Activated CD4-positive, alpha-beta T cell treated with anti-CD3 and anti-CD28 coated beads, Interleukin-2, Interleukin-4, amounts not matched to agents 100 ng/mL and 50 ng/mL, durations not matched to agents 16 hours and 8 hours (primary cell): ENCODE data around the gene APBB2.
A peak's percentile ranks its signal among the peaks of the same experiment; 100 is the strongest.

ENCODE experiments used
- DNase-seq: peaks from one replicate; pipeline ENCODE4 v3.0.0-alpha.2; 2020; ENCODE audit warnings: low spot score

Gene APBB2

DNA sequence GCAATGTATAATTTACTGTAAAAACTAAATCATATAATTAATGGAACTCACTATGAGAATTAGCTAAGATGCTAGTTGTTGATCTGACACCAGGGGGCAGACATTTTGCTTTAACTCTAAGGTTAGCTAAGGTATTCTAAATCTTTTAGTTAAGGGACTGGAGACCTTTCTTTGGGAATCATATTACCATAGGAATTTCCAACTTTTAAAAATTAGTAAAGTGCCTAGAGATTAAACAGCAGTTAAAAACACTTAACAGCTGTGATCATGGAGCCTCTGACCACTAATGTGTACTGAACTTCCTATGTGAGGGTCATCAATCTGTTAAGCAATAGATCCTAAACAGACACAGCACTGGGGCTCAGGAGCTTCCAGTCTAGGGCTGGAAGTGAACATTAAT is 238.0 kb downstream of the APBB2 start:
- peak; percentile 33 for DNase-seq

DNA sequence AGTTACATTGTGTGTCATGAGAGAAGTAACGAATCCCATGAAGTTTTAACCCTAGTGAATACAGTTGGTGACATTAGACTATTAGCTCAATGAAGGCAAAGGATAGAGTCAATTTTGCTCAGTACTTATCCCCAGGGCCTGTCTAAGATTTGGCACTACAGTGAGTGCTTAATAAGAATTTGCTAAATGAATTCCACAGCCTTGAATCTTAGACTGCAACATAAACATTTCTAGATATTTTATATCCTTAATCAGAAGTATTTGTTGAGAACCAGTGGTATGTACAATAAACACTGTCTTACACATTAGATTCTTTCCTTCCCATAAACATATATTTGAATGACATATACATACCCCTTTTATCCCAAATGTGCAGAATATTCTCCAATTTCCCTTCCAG is 241.6 kb downstream of the APBB2 start:
- DNase-seq = no peak

- DNase-seq = no peak
These were observed 243.0 kb downstream of the APBB2 start for GRCh38 chr4:40971338-40971737.

- no peak for DNase-seq
These were observed 244.8 kb downstream of the APBB2 start for GRCh38 chr4:40969501-40969900.

DNA sequence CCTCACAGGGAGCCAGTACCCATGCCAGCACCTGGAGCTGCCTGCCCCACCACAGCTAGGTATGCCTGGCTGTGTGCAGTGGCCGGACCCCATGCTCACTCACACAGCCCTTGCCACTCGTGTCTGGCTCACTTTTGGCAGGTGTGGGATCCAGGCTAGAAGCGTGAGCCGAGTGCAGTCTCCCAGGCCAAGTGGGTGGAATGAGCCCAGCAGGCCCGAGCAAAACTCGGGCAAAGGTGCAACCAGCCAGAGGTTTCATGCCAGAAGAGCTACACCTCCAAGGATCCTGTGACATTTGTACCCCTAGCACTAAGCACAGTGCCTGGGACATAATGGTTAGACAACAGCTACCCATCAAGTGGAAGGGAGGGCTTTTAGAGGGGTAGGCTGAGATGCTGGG is 246.8 kb downstream of the APBB2 start:
- no peak for DNase-seq

GRCh38 chr4:40966091-40966490 is 248.3 kb downstream of the APBB2 start:
- no peak for DNase-seq

- no peak for DNase-seq
These were observed 250.4 kb downstream of the APBB2 start for GRCh38 chr4:40963897-40964478.

DNA sequence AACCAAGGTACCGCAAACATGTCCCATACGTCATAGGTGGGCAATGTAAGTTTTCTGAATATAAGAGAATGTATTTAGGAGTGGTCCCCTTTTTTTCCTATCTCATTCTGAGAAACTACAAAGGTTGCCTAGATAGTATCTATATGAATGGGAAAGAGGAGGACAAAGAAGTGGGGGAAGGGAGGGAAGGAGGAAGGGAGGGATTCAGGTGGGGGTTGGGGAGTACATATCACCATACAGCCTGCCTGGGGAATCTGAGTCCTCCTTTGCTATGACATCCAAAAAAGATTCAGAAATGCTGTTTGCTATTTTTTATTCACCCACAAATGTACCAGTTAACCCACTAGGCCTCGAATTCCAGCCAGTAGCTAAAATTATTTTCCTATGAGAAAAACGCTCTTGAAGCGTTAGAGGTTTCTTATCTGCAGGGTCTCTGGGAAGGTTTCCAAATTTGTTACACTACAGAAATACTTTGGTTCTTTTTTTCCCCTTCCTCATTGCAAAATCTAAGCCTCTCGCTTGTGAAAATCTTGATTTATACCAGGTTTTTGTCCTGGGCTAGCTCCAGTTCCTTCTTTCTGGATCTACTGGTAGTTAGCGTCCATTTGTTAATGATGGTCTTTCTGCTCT is 251.7 kb downstream of the APBB2 start:
- no peak for DNase-seq

- DNase-seq = no peak
These were observed 253.4 kb downstream of the APBB2 start for GRCh38 chr4:40960941-40961340.

- no peak for DNase-seq
These were observed 257.1 kb downstream of the APBB2 start for GRCh38 chr4:40957281-40957680.

DNA sequence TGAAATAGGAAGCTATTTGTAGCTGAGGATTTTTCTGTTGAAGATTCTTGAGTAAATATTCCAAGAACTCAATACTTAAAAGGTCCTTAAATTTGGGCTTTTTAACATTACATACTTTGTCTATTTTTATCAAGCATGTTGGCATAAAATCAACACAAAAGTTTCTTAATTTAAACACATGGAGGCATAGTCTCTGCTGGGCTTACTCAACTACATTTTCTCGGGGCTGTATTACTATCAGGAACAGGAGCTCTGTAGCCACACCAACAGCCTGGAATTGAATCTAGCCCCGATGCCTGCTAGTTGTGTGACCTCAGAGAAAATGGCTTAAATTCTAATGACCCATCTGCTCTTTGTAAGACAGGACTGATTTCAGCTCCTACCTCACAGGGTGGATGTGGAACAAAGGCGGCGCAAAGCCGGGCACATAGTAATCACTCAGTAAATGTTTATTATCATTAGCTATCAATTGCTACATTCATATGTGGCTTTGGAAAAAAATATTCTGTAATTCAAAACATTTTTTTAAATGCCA is 257.6 kb downstream of the APBB2 start:
- no peak for DNase-seq

- DNase-seq = no peak
These were observed 260.2 kb downstream of the APBB2 start for GRCh38 chr4:40954088-40954668.

GRCh38 chr4:40953283-40954087 is 260.9 kb downstream of the APBB2 start:
- DNase-seq = no peak

DNA sequence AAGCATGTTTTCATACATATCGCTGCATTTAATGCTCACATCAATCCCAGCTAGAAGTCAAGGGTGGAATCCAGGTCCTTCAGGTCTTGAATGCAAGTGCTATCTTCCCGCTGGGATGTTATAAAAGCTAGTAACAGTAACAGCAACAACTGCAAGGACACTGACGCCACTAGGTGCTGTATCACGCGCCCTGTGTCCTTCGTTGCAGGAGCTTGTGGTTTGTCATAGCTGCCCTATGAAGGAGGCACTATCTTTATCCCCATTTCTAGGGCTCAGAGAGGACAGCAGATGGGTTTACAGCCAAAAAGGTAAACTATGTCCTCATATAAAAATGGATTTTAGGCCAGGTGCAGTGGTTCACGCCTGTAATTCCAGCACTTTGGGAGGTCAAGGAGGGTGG is 261.7 kb downstream of the APBB2 start:
- no peak for DNase-seq

DNA sequence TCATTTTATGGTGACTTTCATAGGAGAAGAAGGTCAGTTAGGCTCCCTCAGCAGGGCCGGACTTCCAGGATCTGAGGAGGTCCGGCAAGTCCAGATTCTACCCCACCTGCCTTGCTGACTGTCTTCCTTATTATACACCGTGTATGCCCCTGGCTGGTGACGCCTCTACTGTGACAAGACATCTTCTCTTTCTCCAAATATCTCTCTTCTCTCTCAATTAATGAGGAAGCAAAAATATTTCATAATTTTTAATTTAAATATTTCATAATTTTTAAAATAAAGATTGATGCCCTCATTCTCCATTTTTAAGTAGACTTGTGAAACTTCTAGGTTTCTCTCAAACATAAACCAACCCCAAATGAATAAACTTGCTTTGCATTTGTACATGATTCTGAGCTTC is 262.1 kb downstream of the APBB2 start:
- no peak for DNase-seq

DNA sequence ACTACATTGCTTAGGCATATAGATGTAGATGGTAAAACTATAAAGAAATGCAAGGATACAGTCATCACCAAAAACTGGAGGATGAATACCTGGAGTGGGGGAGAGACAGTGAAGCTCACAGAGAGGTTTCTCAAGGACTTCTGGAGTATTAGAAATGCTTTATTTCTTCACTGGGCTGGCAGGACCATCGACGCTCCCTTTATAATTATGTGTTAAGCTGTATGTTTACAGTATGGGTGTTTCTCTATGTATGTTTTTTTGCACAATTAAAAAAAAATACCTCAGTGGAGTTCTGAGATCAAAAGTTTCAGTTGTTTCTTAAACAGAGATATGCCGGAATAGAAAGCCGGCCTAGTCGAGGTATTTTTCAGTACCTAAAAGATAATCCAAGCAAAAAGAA is 263.3 kb downstream of the APBB2 start:
- DNase-seq = no peak

DNA sequence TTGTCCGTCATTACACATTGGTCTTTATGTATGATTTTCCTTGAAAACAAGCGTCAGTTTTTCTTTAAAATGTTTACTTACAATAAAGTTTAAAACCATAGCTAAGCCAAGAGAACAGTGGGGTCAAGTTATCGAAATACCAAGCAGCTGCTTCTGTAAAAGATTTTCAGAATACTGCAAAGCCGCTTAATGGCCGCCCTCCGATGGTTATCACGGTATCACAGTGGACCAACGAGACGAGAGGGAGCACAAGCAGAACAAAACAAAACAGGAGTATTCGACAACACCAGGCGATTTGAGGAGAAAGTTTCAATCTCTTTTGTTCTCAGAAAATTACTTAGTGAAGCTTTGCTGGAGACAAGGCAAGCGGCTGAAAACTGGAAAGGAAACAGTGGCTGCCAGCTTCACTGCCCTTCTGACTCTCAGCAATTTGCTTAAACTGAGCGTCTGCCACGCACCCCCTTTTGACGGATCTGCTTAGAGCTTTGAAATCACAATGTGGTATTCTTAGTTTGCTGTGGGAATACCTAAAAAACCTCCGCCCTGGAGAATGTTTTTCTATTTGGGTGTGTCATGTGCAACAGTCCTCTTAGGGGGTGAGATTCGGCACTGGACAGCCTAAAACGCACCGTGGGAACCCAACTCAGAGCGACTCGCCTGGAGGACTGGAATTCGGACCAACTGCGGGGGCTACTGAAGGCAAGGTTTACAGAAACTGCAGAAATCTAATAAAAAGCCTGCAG is 264.8 kb downstream of the APBB2 start:
- DNase-seq = no peak

DNA sequence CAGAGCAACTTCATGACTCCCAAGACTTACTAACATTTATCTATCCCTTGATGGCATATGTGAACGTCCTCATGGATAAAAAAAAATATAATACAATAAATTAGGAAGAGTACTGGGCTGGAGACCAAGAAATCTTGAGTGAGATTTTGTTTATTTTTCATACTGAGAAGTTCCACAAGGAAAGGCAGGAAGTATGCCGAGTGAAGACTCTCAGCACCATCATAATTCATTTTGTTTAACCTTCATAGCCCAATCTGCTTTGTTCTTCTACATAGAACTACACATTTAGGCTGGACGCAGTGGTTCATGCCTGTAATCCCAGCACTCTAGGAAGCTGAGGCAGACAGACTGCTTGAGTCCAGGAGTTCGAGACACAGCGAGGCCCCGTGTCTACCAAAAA is 266.3 kb downstream of the APBB2 start:
- DNase-seq = no peak

- DNase-seq = no peak
These were observed 267.7 kb downstream of the APBB2 start for GRCh38 chr4:40946652-40947051.

DNA sequence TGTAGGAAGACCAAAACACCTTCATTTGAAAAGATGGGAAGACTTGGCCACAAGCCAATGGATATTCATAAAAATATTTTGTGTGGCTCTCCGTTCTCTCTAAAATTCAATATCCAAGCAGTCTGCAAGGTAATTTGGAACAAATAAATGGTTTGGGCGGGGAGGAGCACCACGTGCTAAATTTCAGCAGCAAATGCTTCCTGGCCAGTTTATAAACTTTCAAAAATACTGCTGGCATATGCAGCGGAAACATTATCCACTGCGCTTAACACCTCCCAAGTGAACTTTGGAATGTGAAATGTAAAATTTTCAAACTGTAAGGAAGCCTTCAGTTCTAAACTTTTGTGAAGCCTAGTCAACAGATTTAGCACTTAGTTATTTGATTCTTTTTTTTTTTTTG is 273.6 kb downstream of the APBB2 start:
- no peak for DNase-seq

GRCh38 chr4:40940317-40940741 is 274.0 kb downstream of the APBB2 start:
- DNase-seq = no peak

DNA sequence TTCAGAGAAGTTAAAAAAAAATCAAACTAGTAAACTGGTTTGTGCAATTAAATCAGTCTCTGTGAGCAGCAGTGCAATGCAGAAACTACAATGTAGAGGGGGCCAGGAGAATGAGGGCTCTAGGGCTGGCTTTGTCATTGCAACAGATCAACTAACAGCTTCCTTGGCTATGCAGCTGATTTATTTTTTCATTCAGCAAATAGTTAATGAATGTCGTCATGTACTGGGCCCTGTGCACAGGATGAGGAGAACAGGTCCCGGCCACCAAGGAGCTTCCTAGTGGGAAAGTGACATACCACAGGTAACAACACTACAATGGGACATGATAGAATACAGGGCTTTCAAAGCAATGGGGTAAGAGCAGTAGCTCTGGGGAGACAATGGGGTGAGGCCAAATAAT is 274.5 kb downstream of the APBB2 start:
- DNase-seq = no peak
